Right ventricle myocardium superior (tissue), 1 donor: Measurements from ENCODE around the gene ITPR1. TPM values are rescaled to one million over a fixed set of nuclear protein-coding genes. Genes with fewer than 3 reads are reported as not detected.
A peak's percentile ranks its signal among the peaks of the same experiment; 100 is the strongest.

ENCODE experiments used
- ATAC-seq: fragments of 200-7000 bp; cut with Tn5 transposase; one replicate; pipeline ENCODE4 v1.9.1; 2020; ENCODE audit warnings: mild to moderate bottlenecking; ENCODE audit not compliant: poor library complexity
- DNase-seq: peaks from one replicate; pipeline ENCODE4 v3.0.0-alpha.2; 2020
- intact Hi-C: fragments of 100-400 bp; cut with DNase I; formaldehyde crosslinking; loops from one replicate; pipeline ENCODE4 v1.11.2; 2022
- total RNA-seq: library from RNA; stranded (reverse); fragmentation: NEBNext Ultra II Directional; extraction: Animal tissue kit (Norgen Biotek cat#: 25700); gene quantifications from one replicate; pipeline ENCODE4 v1.2.1, GENCODE V29; 2021
- donor health status: DM: no; HTN: yes; CAD: no; lungs with severe emphysema.

ITPR1 gene
- total RNA-seq, 1 donor from 2014 or later = 17.1 TPM

DNA sequence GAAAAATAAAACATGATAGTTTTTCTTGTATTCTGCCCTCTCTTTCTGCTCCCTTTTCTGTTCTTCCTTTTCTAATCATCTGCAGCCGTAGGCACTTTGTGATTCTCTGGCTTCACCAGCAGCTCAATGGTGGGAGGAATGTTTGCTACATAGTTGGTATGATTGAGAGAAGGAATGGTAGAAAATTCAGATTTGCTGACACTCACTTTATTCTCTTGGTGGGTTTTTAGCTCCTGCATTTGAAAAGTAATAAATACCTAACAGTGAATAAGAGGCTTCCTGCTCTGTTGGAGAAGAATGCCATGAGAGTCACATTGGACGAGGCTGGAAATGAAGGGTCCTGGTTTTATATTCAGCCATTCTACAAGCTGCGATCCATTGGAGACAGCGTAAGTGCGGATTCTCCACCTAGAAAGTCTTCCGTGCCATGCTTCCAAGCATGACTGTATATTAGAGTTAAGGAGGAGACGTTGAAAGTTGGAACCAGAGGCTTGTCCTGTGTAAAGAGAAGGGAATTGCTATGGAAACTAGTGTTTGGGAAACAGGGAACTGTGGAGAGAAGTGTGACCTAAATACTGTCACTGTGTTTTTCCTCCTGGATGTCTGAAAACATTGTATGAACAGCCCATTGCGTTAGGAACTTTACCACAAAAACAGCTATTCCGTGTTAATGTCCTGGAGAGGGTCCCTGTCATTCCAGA, 148.9 kb downstream of the ITPR1 start:
- ATAC-seq (no peak), DNase-seq (no peak)
- intact Hi-C loops = no loop called here

DNA sequence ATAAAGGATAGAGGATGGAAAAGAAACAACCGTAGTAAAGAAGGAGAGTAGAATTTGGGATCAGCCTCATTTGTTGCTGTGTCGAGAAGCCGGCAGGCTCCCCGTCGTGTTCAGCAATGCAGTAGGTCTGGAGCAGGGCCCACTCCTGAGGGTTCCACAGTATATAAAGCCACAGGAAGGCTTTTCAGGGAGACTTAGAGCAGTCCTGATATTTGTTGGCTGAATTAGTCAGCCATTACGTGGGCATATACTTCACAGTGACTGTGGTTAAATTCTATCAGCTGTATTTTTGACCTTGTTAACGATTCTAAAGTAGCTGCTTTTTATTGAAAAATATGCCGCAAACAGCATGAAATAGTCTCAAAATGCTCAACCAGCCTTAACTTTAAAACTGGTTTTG, 149.5 kb downstream of the ITPR1 start:
- intact Hi-C loops = no loop called here
- DNase-seq = no peak
- ATAC-seq = no peak

DNA sequence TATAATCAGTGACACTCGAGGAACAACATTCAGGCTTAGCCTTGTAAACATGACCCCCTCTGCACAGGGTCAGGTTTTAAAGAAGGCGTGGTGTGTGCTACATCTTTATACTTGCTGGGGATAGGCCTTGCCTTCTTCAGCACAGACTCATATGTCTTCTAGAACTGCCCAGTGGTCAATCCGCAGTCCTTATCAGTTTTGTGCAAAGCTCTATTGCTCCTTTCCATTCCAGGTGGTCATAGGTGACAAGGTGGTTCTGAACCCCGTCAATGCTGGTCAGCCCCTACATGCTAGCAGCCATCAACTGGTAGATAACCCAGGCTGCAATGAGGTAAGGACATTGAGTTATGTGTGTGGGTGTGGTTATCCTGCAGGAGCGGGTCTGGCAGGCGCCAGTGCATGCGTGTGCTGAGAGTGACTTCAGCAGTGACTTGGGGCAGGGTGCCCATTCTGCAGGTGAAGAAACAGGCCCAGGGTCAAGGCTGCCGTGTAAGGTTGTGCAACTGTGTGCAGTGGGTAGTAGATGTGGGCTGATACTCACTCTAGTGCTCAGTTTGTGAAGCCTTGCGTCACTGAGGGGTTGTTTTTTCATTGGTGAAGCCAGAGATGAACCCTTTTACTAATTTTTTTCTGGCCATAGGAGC, 150.9 kb downstream of the ITPR1 start:
- ATAC-seq (no peak), DNase-seq (no peak)
- intact Hi-C loops = no loop called here

DNA sequence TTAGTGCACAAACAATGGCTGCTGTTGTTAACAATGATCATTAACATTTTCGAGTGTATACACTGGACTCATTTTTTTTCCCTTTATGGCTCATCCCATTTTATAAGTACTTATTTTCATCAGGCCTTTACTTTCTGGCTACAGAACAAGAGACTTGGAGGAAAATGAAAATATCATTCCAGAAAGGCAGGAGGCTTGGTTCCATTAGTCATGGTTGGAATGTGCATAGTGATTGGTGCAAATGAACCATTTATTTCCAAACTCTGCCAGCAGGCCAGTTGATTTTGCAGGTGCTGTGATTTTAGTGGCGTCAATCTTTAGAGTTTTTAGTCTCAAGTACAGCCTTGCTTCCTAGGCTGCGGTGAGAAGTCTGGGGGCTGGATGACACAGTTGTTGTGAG, 151.8 kb downstream of the ITPR1 start:
- intact Hi-C loops = no loop called here
- DNase-seq (no peak), ATAC-seq (no peak)

DNA sequence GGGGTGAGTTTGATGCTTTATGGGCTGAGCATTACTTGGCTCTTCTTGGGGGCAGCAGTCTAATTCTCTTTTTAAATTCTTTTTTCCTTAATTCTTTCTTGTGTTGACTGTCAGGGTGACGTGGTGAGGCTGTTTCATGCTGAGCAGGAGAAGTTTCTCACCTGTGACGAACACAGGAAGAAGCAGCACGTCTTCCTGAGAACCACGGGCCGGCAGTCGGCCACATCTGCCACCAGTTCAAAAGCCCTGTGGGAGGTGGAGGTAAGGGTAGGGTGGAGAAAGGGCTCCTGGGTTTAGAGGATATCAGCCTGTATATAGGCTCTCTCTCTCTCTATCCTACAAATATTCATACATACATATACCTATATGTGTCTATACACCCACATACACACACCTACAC, 152.3 kb downstream of the ITPR1 start:
- ATAC-seq (no peak), DNase-seq (no peak)
- intact Hi-C loops = no loop called here

DNA sequence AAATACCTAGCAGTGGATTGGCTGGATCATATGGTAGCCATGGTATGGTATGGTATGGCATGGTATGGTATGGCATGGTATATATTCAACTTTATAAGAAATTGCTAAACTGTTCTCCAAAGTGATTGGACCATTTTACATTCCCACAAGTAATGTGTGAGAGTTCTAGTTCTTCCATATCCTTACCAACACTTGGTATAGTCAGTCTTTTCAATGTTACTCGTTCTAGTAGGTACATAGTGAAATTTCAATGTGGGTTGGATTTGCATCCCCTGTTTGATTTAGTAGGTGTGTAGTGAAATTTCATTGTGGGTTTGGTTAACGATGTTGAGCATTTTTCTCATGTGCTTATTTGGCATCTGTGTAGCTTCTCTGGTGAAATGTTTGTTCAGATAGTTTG, 154.3 kb downstream of the ITPR1 start:
- DNase-seq = no peak
- intact Hi-C loops = no loop called here
- ATAC-seq = no peak

DNA sequence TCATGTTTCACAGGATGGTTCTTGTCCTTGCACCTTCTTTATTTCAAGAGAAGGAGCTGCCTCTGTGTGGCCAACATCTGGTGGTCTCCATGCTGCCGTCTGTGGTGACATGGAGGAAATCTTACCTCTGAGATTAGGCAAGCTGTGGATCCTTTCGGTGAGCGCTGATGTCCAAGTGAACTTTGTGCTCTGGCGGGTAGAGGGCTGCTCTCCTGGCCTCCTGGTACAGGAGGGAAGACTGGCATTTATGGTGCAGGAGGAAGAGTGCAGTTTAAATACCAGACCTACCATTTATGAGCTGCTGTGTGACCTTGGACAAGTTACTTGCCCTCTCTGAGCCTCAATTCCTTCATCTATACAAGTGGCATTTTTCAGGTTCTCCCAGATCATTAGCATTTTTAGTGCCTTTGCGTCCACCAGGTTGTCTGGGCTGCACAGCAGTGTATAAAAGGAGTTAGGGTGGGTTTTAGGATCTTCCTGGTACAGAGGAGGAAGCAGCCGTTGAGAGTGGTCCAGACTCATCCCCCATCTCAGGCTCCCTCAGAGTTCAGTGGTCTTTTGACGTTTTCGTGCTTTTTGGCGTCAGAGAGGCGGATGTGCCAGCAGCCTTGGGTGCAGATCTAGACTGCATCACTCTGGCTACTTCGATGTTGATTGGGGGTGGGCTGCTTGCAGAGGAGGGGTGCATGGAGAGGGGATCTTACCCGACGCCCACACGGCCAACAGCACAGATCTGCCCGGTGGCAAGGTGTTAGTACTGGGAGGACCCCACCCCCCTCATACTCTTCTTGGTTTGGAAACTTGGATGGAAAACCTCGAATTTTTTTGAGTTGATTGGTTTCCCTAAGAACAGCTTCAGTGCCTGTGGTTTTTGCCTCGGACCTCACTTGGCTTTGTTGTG, 162.2 kb downstream of the ITPR1 start:
- intact Hi-C loops = loop anchor here (5.0 kb wide), 1 partner anchor 402 kb away; no protein-coding TSS in a partner anchor
- DNase-seq = no peak
- ATAC-seq = peak; percentile 17

DNA sequence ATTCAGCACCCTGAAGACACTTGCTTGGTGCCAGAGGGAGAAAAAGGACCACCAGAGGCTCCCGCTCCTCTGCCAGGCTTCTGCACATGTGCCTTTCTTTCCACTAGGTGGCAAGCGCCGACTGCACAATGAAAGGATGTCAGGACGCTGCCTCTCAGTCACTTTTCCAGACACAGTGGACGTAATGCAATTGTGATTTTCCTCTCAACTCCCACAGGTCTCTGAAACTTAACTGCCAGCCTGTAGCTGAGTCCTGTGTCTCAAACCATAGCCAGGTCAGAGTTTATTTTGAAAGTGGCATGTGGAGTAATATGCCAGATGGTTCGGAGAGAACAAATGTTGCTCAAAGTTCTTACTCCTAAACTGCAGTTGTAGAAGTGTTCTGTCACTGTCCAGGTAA, 162.9 kb downstream of the ITPR1 start:
- DNase-seq (peak; percentile 68), ATAC-seq (peak; percentile 94)
- intact Hi-C loops = loop anchor here (5.0 kb wide), 1 partner anchor 401 kb away; no protein-coding TSS in a partner anchor

- ATAC-seq = peak; percentile 74
- intact Hi-C loops = loop anchor here (5.0 kb wide), 1 partner anchor 401 kb away; no protein-coding TSS in a partner anchor
These were observed 163.6 kb downstream of the ITPR1 start for GRCh38 chr3:4656626-4657328.

GRCh38 chr3:4660936-4661335, 167.8 kb downstream of the ITPR1 start:
- intact Hi-C loops = no loop called here
- ATAC-seq (no peak), DNase-seq (no peak)

More at GRCh38 chr3:4656626-4657328, 163.6 kb downstream of the ITPR1 start:
- no peak for DNase-seq

- no peak for DNase-seq
- ATAC-seq = peak; percentile 52
- intact Hi-C loops = no loop called here
These were observed 171.3 kb downstream of the ITPR1 start for GRCh38 chr3:4664412-4664811.

DNA sequence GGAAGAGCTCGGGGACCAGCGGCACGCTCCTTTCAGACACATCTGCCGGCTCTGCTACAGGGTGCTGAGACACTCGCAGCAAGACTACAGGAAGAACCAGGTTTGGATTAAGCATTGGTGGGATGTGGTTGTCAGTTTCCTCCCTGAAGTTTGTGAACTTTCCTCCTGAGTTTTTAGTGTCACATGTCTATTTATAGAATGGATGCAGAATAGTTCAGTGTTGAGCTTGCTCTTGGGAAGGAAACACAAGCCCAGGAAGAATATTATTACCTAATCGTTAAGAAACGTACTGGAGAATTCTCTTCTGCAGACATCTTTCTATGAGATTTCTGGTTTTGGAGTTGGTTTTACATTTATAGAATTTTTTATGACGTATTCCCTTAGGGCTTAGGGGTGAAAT, 172.0 kb downstream of the ITPR1 start:
- peak; percentile 29 for ATAC-seq
- intact Hi-C loops = no loop called here

GRCh38 chr3:4666071-4666470, 172.9 kb downstream of the ITPR1 start:
- DNase-seq = no peak
- ATAC-seq = no peak
- intact Hi-C loops = no loop called here

More for the DNA sequence above, 172.0 kb downstream of the ITPR1 start:
- no peak for DNase-seq

GRCh38 chr3:4670352-4670751, 177.2 kb downstream of the ITPR1 start:
- intact Hi-C loops = no loop called here
- ATAC-seq (no peak), DNase-seq (no peak)

DNA sequence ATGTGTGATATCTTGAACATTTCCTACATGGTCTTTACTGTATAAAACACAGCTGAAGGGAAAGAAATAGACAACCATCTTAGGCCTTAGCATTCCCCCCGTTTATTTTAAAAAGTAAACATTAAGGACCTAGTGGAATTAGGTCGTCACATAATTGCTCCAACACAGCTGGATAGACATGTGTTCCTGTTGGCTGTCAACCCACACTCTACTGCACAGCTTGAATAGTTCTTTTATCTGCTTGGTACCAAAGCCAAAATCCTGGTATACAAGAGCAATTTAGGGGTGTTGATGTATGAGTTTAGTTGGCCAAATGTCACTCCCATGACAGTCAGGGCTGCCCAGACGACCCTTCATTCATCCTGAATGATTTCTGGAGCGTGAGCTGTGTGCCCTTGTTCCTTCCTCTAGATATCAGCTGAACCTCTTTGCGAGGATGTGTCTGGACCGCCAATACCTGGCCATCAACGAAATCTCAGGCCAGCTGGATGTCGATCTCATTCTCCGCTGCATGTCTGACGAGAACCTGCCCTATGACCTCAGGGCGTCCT, 179.7 kb downstream of the ITPR1 start:
- DNase-seq = no peak
- intact Hi-C loops = no loop called here
- ATAC-seq = peak; percentile 87

DNA sequence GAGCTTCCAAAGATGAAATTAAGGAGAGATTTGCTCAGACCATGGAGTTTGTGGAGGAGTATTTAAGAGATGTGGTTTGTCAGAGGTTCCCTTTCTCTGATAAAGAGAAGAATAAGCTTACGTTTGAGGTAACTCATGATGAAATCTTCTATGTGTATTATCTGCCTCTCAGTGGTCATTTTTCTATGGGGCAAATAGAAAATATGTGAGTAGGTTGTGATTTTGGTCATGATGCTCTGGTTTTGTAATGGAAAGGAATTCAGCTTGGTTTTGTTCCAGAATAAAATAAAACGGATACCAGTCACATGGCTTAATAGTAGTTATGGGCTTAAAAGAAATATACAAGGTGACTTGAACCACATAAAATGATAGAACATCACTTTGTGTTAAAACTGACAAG, 181.1 kb downstream of the ITPR1 start:
- no peak for DNase-seq
- no peak for ATAC-seq
- intact Hi-C loops = no loop called here

- no peak for DNase-seq
- no peak for ATAC-seq
- intact Hi-C loops = no loop called here
These were observed 182.6 kb downstream of the ITPR1 start for GRCh38 chr3:4675704-4676103.

DNA sequence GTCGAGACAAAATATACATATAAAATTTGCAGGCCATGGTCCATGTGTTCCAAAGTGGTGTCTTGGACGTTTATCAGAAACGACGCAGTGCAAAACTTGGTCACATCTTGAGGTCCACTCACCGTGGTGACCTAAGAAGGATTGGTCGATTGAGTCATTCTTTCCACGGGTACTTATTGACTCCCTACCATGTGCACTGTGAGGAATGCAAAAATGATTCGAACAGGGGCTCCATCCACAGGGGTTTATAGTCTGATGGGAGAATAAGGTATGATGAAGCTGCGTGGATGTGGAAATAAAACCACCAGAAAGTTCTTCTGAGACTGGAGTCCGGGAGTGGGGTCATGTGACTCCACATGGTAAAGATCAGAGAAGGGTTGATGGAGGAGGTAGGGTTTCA, 185.2 kb downstream of the ITPR1 start:
- intact Hi-C loops = no loop called here
- ATAC-seq = no peak
- DNase-seq = no peak
